Urinary bladder (tissue), 4 donors: ENCODE data around the gene DPP4. TPM values are rescaled to one million over a fixed set of nuclear protein-coding genes. Genes with fewer than 3 reads are reported as not detected.

Experiments used
- DNase-seq: peaks from one replicate; pipeline ENCODE4 v3.0.0-alpha.2; 2015; ENCODE audit errors: extremely low spot score
- H3K27ac ChIP-seq: one replicate; pipeline ENCODE4 v1.5.1; 2013; ENCODE audit warnings: low read depth, mild to moderate bottlenecking, moderate library complexity
- H3K36me3 ChIP-seq: one replicate; pipeline ENCODE4 v1.6.1; 2013; ENCODE audit warnings: mild to moderate bottlenecking, moderate library complexity; ENCODE audit not compliant: insufficient read depth
- H3K4me1 ChIP-seq: one replicate; pipeline ENCODE4 v1.6.1; 2013; ENCODE audit warnings: mild to moderate bottlenecking, moderate library complexity; ENCODE audit not compliant: insufficient read depth
- H3K4me3 ChIP-seq: one replicate; pipeline ENCODE4 v1.5.1; 2013; ENCODE audit warnings: low read depth, low read length
- WGBS: extraction: QIAGEN DNeasy Blood & Tissue Kit; methylation state at CpG from one replicate; pipeline ENCODE4 v1.1.7; 2013; 5-methylcytosine and 5-hydroxymethylcytosine counted together
- polyA plus RNA-seq: library from polyadenylated mRNA; stranded (reverse); fragments of 200-250 nt; gene quantifications from one replicate; pipeline ENCODE4 v1.2.3, GENCODE V29; 2013
- total RNA-seq: library from RNA; depleted of rRNA; stranded (reverse); fragments of >200 nt; gene quantifications from one replicate; pipeline ENCODE4 v1.2.3, GENCODE V29; 2014
- donor health status: healthy with polysubstance abuse.
- donor health status: healthy.

DPP4 gene
- total and polyA plus RNA-seq, 2 donors, result 0.80 to 44.1 TPM

DNA sequence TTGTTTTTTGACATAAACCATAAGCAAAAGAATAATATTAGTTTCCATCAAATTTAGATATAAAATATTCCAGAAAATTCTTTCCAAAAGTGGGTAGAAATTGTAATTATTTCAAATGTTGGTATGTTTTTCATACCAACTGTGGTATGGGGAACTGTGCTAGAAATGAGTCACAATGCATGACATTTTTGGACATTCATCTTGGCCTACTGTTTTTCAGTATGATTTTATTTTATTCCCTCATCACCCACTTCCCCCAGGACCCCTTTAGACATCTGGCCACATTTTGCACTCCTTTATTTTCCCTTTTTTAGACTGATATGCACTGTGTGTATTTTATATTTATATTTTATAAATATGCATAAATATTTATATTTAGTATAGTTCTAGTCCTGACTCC, 97.1 kb downstream of the DPP4 start:
- DNase-seq, result no peak
- Histone ChIP-seq H3K4me1 (no peaks in the 10 kb centered on the region), H3K36me3 (no peaks in the 10 kb centered on the region), H3K4me3 (no peak overlapping the region), H3K27ac (no peak overlapping the region)

DNA sequence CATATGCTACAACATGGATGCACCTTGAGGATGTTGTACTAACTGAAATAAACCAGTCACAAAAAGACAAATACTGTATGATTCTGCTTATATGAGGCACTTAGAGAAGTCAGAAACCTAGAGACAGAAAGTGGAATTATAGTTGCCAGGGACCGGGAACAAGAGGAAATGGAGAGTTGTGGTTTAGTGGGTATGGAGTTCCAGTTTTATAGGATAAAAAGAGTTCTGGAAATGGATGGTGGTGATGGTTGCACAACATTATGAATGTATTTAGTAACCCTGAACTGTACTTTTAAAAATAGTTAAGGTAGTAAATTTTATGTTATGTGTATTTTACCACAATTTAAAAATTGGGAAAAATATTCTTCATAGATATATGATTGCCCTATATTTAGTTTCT, 97.7 kb downstream of the DPP4 start:
- Histone ChIP-seq H3K27ac (no peak overlapping the region), H3K36me3 (no peaks in the 10 kb centered on the region), H3K4me3 (no peak overlapping the region), H3K4me1 (no peaks in the 10 kb centered on the region)
- no peak for DNase-seq
- 78% methylated on average over 1 of the region's 1 CpG for WGBS

DNA sequence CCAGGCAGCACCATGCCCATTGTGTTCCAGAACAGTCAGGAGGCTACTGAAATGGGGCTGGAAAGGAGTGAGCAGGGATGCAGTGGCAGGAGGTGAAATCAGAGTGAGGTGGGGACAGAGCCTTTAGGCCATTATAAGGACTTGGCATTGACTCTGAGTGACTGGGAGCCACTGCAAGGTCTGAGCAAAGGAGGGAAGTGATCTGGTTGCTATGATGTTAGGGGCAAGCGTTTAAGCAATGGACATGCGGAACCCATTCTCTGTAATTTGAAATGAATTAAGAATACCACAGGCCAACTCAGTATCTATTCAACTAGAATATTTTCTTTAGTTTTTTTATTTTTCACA, 98.2 kb downstream of the DPP4 start:
- Histone ChIP-seq H3K4me1 (no peaks in the 10 kb centered on the region), H3K4me3 (no peak overlapping the region), H3K27ac (no peak overlapping the region), H3K36me3 (no peaks in the 10 kb centered on the region)
- WGBS, result 98% methylated on average over 2 of the region's 2 CpGs
- no peak for DNase-seq

DNA sequence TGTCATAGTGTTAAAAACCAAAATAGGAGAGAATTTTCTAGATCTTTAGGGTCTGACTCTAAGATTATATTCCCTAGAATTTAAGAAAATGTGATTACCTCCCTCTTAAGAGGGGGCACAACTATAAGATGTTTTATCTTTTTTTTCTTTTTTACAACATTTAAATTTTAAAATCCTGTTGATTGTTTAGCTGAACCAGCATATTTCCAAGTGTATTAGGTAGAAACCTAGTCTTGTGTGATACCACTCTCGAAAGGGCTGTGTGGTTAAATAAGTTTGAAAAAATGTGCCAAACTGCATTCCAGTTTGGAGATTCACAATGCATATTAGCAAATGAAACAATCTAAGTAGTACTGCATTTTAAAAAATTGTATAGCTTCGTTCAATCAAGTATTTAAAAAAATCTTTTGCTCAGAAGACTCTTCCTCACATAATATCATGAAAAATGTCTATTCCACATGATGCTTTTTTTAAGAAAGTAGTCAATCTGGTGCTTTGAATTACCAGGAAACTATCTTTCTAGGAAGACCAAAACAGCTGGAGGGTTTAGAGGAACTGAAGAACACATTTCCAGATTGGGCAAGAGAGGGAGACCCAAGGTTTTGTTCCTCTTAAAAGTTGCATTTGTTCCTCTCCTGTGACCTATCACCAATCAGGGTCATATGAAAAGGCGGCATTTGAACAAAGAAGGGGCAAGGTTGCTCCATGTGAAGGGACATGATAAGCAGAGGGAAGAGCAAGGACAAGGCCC, 98.8 kb downstream of the DPP4 start:
- no peak overlapping the region for H3K4me3 ChIP-seq
- H3K27ac ChIP-seq, result no peak overlapping the region
- H3K36me3 ChIP-seq, result no peaks in the 10 kb centered on the region
- no peak for DNase-seq
- 86% methylated on average over 3 of the region's 3 CpGs for WGBS
- H3K4me1 ChIP-seq, result no peaks in the 10 kb centered on the region

DNA sequence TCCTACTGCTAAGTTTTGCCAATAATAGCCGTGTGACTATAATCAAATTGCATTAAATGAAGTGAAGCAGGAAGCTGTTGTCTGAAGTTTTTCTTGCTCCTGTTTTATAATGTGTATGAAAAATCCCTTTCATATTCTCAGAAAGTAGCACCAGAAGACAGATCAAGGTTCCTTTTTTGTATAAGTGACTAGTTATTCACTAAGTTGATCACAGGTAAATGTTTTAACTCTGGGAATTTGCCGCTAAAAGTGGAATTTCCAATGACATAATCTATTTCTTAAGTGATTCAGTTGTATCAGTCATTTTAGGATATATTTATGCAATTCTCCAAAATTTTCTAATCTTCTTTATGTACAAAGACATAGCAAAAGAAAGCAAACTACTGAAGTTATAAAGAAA, 99.6 kb downstream of the DPP4 start:
- DNase-seq, result no peak
- Histone ChIP-seq H3K27ac (no peak overlapping the region), H3K36me3 (no peaks in the 10 kb centered on the region), H3K4me1 (no peaks in the 10 kb centered on the region), H3K4me3 (no peak overlapping the region)
- WGBS, result 89% methylated on average over 2 of the region's 2 CpGs

DNA sequence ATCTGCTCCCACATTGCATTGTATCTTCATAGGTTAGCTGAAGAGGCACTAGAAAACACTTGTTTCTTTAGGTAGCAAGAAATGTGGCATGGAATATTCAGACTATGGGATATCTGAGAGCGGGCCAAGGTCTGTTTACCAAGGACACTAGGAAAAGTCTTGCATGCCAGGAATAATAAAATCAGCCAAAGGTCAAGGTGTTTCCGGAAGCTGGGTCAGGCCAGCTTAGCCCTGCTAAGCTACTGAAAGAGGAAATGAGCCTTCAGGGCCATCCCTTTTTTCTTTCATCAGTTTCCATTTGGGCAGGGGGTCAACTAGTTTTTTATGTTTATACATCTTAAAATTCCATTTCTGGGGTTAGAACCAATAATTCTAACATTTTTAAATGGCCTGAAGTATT, 101.1 kb downstream of the DPP4 start:
- DNase-seq, result no peak
- Histone ChIP-seq H3K4me1 (no peaks in the 10 kb centered on the region), H3K27ac (no peak overlapping the region), H3K36me3 (no peaks in the 10 kb centered on the region), H3K4me3 (no peak overlapping the region)
- WGBS, result 69% methylated on average over 2 of the region's 2 CpGs

DNA sequence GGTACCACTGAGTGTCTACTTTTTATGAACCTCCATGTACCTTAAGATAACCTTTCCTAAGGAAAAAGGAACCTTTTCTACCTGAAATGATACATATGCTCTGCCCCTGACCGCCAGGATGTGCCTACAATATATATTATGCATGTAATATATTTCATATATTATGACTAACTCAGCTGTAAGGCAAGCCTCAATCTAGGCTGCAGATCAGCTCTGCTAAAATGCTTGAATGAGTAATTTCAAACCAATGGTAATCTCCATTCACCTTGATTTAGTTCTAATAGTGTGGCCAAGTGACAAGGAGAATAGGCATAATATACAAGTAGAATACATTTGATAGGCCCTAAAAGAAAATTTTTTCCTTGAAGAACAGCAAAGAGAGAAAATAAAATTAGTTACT, 101.8 kb downstream of the DPP4 start:
- H3K4me1 ChIP-seq, result no peaks in the 10 kb centered on the region
- no peak for DNase-seq
- no peak overlapping the region for H3K4me3 ChIP-seq
- 94% methylated on average over 1 of the region's 1 CpG for WGBS
- no peaks in the 10 kb centered on the region for H3K36me3 ChIP-seq
- no peak overlapping the region for H3K27ac ChIP-seq

DNA sequence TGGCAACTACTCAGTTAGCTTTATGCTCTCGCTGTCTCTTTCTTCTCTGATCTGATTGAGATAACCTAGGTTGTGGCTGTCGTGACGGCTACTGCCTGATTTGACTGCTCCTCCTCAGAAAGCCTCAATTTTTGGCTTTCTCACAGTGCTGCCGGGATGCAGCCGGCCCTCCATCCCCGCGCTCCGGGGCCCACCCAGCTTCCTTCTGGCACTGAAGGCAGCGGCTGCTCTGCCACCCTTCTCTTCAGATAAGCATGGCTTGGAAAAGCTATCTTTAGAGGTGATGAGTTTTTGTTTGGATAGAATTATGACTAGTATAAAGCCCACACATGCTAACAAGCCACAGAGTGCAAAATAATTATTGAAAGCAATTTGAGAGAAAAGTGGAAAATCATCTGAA, 102.5 kb downstream of the DPP4 start:
- DNase-seq, result no peak
- Histone ChIP-seq H3K4me1 (no peaks in the 10 kb centered on the region), H3K36me3 (no peaks in the 10 kb centered on the region), H3K27ac (no peak overlapping the region), H3K4me3 (no peak overlapping the region)
- 45% methylated on average over 9 of the region's 9 CpGs for WGBS

DNA sequence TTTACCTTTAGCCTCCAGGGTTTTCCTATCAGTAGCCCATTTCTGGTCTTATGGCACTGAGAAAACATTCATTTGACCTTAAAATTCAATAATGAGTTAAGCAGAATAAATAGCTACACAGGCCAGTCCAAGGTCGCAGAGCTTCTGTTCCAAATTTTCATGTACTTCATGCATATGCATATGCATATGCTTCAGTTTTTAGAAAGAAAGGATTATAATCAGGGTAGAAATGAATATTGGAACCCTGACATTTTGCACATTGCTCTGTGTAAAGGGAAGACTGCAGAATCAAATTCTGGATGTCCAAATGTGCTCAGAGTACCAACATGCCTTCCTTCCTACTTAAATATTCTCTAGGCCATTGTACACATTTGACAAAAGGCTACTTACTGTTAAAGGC, 104.9 kb downstream of the DPP4 start:
- Histone ChIP-seq H3K4me3 (no peak overlapping the region), H3K27ac (no peak overlapping the region), H3K4me1 (no peaks in the 10 kb centered on the region), H3K36me3 (no peaks in the 10 kb centered on the region)
- 96% methylated on average over 1 of the region's 1 CpG for WGBS
- no peak for DNase-seq

DNA sequence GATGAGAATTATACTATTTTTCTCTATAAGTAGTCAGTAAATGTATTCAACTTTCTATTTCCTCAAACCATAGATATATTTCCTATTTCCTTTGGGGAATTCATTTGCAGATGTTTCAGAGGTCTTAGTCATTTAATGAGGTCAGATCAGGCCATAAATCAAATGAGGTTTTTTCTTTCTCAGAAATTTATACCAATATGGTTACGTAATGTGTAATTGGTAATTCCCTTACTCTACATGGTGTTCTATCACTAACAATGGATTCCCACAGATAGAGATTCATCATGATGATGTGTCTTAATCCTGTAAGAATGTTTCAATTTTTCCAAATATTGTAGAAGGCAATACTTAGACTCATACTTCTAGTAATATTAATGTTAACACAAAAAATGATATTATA, 108.0 kb downstream of the DPP4 start:
- DNase-seq, result no peak
- H3K4me3 ChIP-seq, result no peak overlapping the region
- 0% methylated on average over 1 of the region's 1 CpG for WGBS
- no peak overlapping the region for H3K27ac ChIP-seq
- H3K4me1 ChIP-seq, result no peaks in the 10 kb centered on the region
- no peaks in the 10 kb centered on the region for H3K36me3 ChIP-seq

DNA sequence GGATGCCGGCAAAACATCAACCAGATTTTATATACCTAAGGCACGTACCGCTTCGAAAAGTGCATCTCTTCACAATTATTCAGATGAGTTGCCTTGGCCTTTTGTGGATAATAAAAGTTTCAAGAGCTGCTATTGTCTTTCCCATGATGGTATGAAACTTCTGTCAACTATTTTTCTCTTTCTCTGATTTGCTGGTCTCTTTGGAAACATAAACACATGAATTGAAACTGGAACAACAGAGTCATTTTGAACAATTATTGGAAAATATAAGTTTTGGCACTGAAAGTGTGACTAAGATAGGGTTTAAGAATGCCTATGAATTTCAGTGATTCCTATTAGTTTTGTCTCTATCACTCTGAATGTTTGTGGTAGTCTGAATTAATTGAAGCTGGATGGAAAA, 109.9 kb downstream of the DPP4 start:
- WGBS, result 94% methylated on average over 4 of the region's 4 CpGs
- no peaks in the 10 kb centered on the region for H3K4me1 ChIP-seq
- no peak for DNase-seq

DNA sequence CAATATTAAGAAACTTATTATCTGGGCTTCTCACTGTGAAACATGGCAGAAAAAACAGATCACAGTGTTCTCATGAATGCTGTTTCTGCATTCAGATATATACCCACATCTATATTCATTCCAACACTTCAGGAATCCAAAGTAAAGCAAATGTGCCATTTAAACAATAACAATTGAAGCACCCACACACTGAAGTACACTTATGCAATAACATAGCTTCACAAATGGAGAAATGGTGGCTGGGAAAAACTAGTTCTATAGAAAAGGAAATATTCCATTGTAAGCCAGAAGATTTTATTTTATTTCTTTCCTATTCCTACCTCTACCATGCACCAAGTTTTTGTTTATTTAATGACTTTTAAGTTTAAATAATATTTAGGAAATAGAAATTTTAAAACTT, 111.9 kb downstream of the DPP4 start:
- Histone ChIP-seq H3K4me1 (no peaks in the 10 kb centered on the region), H3K4me3 (no peak overlapping the region), H3K36me3 (no peaks in the 10 kb centered on the region), H3K27ac (no peak overlapping the region)
- no peak for DNase-seq

More for the DNA sequence above, 109.9 kb downstream of the DPP4 start:
- Histone ChIP-seq H3K4me3 (no peak overlapping the region), H3K27ac (no peak overlapping the region), H3K36me3 (no peaks in the 10 kb centered on the region)

DNA sequence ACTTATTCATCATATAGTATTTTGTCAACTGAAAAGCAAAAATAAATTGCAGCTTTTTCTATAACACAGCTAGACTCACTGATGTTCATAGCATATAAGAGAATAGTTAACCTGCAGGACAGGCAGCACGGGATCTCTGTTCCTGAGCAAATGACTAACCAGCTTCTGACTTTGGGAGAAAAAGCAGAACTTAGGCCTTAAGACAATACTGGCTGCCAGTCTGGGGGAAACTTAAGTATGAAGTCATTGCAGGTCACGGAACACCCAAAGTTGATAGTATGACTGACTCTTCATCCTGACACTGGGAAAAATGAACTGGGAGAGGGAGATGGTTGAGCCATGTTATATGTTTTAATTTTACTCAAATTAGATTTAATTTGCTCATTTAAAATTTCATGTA, 113.0 kb downstream of the DPP4 start:
- Histone ChIP-seq H3K36me3 (no peaks in the 10 kb centered on the region), H3K4me3 (no peak overlapping the region), H3K27ac (no peak overlapping the region), H3K4me1 (no peaks in the 10 kb centered on the region)
- DNase-seq, result no peak
- WGBS, result 89% methylated on average over 2 of the region's 2 CpGs

DNA sequence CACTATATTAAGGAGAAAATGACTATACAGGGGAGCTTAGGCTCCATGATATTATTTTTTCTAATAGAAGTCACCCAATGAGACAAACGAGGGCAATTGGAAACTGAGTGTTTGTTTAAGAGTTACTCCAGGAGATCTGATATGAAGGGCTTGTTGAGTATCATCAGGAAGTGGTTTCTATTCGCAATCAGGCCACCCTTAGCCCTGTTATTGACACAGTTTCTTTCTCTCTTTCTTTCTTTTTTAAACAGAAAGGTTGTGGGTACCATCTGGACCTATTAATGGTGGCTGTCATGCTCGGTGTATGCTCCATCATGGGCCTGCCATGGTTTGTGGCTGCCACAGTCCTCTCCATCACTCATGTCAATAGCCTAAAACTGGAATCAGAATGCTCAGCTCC, 117.3 kb downstream of the DPP4 start:
- Histone ChIP-seq H3K4me1 (no peaks in the 10 kb centered on the region), H3K4me3 (no peak overlapping the region), H3K27ac (no peak overlapping the region), H3K36me3 (no peaks in the 10 kb centered on the region)
- no peak for DNase-seq
- 43% methylated on average over 3 of the region's 3 CpGs for WGBS

DNA sequence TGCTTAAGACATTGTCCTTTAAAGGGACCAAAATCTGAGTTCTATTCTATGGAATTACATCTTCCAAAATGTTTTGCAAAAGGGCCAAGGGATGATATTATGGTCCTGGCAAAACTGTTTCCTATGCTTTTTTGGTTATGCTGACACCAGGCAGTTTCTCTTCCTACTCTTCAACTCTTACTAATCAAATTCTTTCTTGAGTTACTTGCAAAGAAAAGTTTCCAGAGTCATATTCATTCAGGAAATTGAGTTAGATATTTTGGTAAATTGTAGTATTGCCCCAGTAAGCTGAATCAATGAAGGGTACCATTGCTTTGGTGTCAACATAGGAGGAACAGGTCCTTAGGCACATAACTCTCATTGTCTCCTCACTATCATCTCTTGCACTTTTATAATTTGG, 118.8 kb downstream of the DPP4 start:
- Histone ChIP-seq H3K4me1 (no peaks in the 10 kb centered on the region), H3K27ac (no peak overlapping the region), H3K4me3 (no peak overlapping the region)

More for the DNA sequence above, 118.8 kb downstream of the DPP4 start:
- no peak for DNase-seq
- no peaks in the 10 kb centered on the region for H3K36me3 ChIP-seq
